HG03060 (cell line): Measurements from ENCODE around the gene PRICKLE2.

Source experiments
- ATAC-seq: cut with Tn5 transposase; IDR thresholded peaks from one replicate; pipeline ENCODE4 v1.9.1; 2021; ENCODE audit warnings: low read depth, moderate number of reproducible peaks; ENCODE audit not compliant: unreplicated experiment

PRICKLE2 gene, protein sequence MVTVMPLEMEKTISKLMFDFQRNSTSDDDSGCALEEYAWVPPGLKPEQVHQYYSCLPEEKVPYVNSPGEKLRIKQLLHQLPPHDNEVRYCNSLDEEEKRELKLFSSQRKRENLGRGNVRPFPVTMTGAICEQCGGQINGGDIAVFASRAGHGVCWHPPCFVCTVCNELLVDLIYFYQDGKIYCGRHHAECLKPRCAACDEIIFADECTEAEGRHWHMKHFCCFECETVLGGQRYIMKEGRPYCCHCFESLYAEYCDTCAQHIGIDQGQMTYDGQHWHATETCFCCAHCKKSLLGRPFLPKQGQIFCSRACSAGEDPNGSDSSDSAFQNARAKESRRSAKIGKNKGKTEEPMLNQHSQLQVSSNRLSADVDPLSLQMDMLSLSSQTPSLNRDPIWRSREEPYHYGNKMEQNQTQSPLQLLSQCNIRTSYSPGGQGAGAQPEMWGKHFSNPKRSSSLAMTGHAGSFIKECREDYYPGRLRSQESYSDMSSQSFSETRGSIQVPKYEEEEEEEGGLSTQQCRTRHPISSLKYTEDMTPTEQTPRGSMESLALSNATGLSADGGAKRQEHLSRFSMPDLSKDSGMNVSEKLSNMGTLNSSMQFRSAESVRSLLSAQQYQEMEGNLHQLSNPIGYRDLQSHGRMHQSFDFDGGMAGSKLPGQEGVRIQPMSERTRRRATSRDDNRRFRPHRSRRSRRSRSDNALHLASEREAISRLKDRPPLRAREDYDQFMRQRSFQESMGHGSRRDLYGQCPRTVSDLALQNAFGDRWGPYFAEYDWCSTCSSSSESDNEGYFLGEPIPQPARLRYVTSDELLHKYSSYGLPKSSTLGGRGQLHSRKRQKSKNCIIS

GRCh38 chr3:64224826-64225610 is at the start of gene PRICKLE2:
Gene PRICKLE2, minus strand, starts transcription at chr3:64225466. Its CDS starts 26,539 bp downstream, at chr3:64198927.
- no peak for ATAC-seq

GRCh38 chr3:64272842-64273241 is 47.6 kb upstream of the PRICKLE2 start:
- ATAC-seq, result no peak

- no peak for ATAC-seq
Measured at GRCh38 chr3:64272271-64272670, 47.0 kb upstream of the PRICKLE2 start.

GRCh38 chr3:64271631-64272030 is 46.4 kb upstream of the PRICKLE2 start:
- no peak for ATAC-seq

- no peak for ATAC-seq
Measured at GRCh38 chr3:64270866-64271260, 45.6 kb upstream of the PRICKLE2 start.

DNA sequence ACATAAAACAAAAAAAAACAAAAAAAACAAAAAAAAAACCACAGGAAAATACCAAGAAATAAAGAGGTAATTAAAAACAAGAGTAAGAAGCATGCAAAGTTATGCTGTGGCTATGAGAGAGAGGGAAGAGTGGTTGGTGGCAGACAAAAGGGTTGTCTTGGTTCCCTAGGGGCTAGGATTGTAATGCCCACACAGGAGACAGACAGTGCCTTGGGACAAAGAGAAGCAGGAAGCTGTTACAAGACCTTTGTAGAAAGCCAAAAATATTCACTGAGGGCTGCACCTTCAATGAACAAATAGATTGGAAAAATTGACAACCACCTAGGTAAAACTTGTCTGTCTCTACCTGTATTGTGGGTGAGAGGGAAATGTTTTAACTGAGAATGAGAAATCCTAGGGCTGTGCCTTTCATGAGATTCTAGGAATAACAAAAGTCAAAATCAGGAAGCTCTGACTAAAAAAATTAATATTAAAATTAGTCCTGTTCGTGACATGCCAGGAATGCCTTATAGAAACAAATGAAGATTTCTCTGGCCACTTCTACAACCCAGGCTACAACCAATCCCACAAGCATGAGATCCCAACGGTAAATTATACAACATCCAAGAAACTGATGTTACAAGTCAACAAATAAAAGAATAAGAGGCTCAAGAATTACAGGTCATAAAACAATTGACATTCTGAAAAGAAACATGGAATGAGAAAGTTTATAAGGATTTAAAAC is 45.0 kb upstream of the PRICKLE2 start:
- ATAC-seq, result no peak

DNA sequence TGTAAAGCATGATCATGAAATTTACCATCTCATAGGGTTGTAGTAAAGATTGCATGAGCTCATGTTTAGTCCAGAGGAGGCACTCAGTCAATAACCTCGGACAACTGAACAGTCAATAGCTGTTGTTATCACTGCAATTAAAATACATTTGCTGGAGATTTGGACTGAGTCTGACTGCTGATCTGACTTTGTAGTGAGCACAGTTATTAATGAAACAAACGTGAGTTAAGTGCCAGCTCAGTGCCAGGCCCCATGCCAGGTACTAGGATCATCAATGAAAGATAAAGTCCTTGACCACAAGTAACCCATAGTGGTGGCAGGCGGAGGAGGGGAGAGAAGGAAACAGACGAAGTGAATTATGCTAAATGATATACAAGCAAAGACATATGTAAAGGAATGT is 43.7 kb upstream of the PRICKLE2 start:
- no peak for ATAC-seq

- no peak for ATAC-seq
Measured at GRCh38 chr3:64267721-64268604, 42.7 kb upstream of the PRICKLE2 start.

GRCh38 chr3:64266983-64267382 is 41.7 kb upstream of the PRICKLE2 start:
- no peak for ATAC-seq

DNA sequence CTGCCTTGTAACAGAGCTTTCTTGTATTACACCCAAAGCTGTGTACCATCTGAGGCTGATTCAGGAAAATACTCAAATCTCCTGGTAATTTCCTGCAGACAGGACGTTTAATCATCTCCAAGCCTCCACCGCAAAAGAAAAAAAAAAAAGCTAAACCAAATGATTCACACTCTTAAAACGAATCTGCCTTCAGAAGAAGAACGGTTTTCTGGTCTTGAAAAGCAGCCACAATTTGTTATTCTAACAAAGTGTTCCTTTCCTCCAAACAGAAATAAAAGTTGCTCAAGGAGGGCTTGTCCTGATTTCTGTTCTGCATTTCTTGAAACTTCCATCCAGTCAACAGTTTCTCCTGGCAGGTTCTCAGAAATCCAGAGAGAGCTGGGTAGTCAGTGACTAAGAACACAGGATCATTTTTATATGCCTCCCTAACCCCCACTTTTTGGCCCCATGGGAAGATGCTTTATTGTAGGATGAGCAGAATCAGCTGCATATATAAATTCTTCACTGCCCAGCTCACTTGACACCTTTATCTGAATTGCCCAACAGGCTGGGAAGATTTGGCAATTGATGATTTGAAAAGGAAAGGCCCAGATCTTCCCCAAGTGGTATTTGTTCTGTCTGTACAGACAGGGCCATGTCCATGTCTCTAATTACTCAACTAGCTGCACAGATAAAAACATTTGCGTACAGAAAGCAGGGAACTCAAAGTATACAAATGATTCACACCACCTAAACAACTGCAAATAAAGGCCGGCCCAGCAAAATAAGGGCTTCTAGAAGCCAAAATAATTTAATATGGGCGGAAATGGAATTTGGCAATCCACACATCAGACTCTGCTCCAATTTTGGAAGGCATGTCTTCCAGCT is 41.0 kb upstream of the PRICKLE2 start:
- ATAC-seq, result no peak

DNA sequence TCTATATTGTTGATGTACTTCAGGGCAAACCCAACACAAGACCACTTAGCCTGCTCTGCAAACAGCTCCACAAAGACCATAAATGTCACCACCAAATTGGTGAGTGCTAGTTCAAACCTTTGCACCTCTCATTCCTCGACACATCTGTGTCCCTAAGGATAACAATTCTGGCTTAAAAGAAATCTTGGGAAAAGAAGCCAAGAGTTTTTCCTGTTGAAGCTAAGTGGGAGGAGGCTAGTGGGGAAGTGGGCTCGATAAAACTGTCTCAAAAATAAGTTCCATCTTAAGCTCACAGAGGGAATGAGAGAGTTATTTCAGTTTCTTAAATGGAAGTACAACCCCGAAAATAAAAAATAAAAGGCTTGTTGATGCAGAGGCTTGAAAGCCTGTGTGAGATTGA is 40.4 kb upstream of the PRICKLE2 start:
- no peak for ATAC-seq

GRCh38 chr3:64264501-64265109 is 39.3 kb upstream of the PRICKLE2 start:
- no peak for ATAC-seq

DNA sequence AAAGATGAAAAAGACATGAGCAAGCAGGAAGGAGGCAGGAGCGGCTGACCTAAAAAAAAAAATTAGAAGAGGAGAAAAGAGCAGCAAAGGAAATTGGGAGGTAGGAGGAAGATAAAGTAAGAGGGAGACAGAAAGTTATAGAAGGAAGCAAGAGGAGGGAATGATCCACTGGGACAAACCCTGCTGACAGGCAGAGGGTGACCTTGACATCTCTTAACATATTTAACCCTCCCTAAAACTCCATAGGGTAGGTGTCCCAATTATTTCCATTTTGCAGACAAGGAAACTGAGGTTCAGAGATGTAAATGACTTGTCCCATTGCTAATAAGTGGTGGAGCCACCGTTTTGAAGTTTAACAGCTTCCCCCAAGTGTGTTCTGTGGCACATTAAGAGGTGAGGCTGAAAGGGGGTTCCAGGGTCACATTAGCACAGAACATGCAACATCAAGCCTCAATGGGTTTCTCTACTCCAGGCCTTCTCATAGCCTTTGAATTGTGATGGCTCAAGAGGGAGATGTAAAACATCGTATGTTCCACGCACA is 37.4 kb upstream of the PRICKLE2 start:
- ATAC-seq, result no peak

GRCh38 chr3:64260431-64260830 is 35.2 kb upstream of the PRICKLE2 start:
- ATAC-seq, result no peak

DNA sequence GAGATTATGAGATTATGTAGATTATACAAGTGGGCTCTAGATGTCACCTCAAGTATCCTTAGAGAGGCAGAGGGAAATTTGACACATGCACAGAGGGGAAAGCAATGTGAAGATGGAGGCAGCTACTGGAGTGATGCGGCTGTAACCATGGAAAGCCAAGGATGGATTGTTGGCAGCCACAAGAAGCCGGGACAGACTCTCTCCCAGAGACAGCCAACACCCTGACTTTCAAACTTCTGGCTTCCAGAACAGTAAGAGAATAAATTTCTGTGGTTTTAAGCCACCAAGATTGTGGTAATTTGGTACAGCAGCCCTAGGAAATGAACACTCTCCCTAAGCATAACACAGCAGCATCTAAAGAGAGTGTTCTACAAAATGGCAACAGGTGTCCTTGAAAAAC is 34.4 kb upstream of the PRICKLE2 start:
- ATAC-seq, result no peak

DNA sequence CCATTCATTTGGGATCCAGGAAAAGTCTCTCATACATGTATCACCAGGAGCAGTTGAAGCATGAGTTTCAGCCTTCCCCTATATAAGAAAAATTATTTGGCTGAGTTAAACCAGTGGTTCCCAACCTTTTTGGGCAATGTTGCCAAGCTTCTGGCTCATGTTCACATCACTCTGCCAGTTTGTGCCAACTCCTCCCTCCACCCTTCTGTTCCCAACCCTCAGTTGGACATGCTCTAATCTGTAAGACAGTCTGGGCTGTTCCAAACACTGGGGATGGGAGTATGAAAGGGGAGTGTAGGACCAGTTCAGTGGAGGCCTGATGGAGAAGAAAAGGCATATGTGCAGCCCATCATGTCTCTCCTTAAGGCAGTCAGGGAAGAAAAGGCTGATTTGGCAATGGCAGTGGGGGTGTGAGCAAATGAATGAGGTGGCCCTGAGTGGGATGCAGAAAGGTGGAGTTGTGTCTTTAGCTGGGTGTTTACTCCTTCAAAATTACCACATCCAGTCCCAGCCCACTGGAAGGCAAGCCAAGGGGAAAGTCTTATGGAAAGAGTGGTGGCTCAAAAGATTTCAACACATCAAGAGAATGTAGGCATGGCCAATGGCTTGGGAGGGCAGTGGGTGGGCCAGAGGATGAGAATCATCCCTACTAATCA is 32.0 kb upstream of the PRICKLE2 start:
- no peak for ATAC-seq

DNA sequence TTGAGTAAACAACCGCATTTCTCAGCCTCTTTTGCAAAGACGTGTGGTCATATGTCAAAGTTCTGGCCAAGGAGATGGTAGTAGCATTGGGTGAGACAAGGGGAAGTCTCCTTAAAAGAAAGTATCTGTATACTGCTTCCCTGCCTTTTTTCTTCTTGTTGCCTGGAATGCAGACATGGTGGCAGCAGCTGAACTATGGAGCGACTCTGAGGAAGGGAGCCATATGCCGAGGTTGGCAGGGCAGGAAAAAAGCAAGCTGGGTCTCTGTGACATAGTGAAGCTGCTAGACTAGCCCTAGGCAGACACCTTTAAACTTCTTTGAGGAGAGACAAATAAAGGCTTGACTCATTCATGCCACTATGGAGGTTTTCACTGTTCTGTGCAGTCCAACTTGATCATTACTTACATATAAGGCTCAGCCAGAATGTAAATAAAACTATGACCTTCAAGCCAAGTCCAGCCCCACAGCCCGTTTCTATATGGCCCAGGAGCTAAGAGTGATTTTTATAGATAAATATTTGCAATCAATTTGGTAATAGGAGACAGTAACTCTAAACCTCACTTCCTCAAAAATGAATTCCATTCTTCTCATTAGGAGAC is 30.6 kb upstream of the PRICKLE2 start:
- ATAC-seq, result no peak
